ENCODE data around the gene MUC3A. TPM values are rescaled to one million over a fixed set of nuclear protein-coding genes. Genes with fewer than 3 reads are reported as not detected.
"Not testable (repeated sequence)": the region's sequence is repeated elsewhere in the genome, so short reads cannot be mapped to it uniquely, and the experiment has no call there.

The MUC3A gene
- total RNA-seq, 2 experiments from 2014 or later: not detected

- H3K27ac Mint-ChIP-seq; CTCF ChIA-PET; H3K4me3 Mint-ChIP-seq; H3K36me3 Mint-ChIP-seq (ENCODE audit: low read depth); H3K4me1 Mint-ChIP-seq (ENCODE audit: low read depth); ATAC-seq; H3K9me3 Mint-ChIP-seq (ENCODE audit: insufficient read depth); DNase-seq; POLR2A ChIA-PET: not testable (repeated sequence)
- peaks cover 12% of the 10 kb centered on the region for H3K27me3 Mint-ChIP-seq (ENCODE audit: low read depth)
Measured at GRCh38 chr7:100923616-100924015, 25.7 kb upstream of the MUC3A start.

GRCh38 chr7:100929808-100930174 is 19.5 kb upstream of the MUC3A start:
- Mint-ChIP-seq H3K27me3 (ENCODE audit: low read depth) (peaks cover 3% of the 10 kb centered on the region), H3K9me3 (ENCODE audit: insufficient read depth) (no peaks in the 10 kb centered on the region)
- no peak for ATAC-seq

GRCh38 chr7:100933734-100934133 is 15.6 kb upstream of the MUC3A start:
- Mint-ChIP-seq H3K4me3 (no peak overlapping the region), H3K27me3 (ENCODE audit: low read depth) (peaks cover 6% of the 10 kb centered on the region), H3K9me3 (ENCODE audit: insufficient read depth) (no peaks in the 10 kb centered on the region), H3K36me3 (ENCODE audit: low read depth) (no peaks in the 10 kb centered on the region), H3K27ac (no peak overlapping the region), H3K4me1 (ENCODE audit: low read depth) (no peaks in the 10 kb centered on the region)
- ATAC-seq: no peak
- POLR2A ChIA-PET: no interaction called here
- no peak for DNase-seq
- CTCF ChIA-PET: no interaction called here

More at GRCh38 chr7:100929808-100930174, 19.5 kb upstream of the MUC3A start:
- no peak overlapping the region for H3K4me3 Mint-ChIP-seq
- ChIA-PET CTCF (no interaction called here), POLR2A (no interaction called here)
- no peak for DNase-seq
- no peaks in the 10 kb centered on the region for H3K36me3 Mint-ChIP-seq (ENCODE audit: low read depth)
- H3K27ac Mint-ChIP-seq: no peak overlapping the region
- no peaks in the 10 kb centered on the region for H3K4me1 Mint-ChIP-seq (ENCODE audit: low read depth)

GRCh38 chr7:100935381-100935780 is 14.0 kb upstream of the MUC3A start:
- H3K9me3 Mint-ChIP-seq (ENCODE audit: insufficient read depth); H3K27ac Mint-ChIP-seq; CTCF ChIA-PET; ATAC-seq; H3K4me1 Mint-ChIP-seq (ENCODE audit: low read depth); H3K4me3 Mint-ChIP-seq; DNase-seq; H3K36me3 Mint-ChIP-seq (ENCODE audit: low read depth); POLR2A ChIA-PET; H3K27me3 Mint-ChIP-seq (ENCODE audit: low read depth): not testable (repeated sequence)

- POLR2A ChIA-PET, CTCF ChIA-PET, H3K4me3 Mint-ChIP-seq: not testable (repeated sequence)
Measured at GRCh38 chr7:100936167-100936566, 13.2 kb upstream of the MUC3A start.

GRCh38 chr7:100942045-100942774 is 7.1 kb upstream of the MUC3A start:
- Mint-ChIP-seq H3K4me3 (no peak overlapping the region), H3K27ac (no peak overlapping the region), H3K27me3 (ENCODE audit: low read depth) (peaks cover 2% of the 10 kb centered on the region), H3K36me3 (ENCODE audit: low read depth) (no peaks in the 10 kb centered on the region), H3K4me1 (ENCODE audit: low read depth) (no peaks in the 10 kb centered on the region), H3K9me3 (ENCODE audit: insufficient read depth) (no peaks in the 10 kb centered on the region)
- POLR2A ChIA-PET: interaction anchor here (0.6 kb wide), 1 partner anchor 204 kb away, joined by 3 read pairs; no protein-coding TSS in a partner anchor
- CTCF ChIA-PET: no interaction called here
- ATAC-seq (no peak), DNase-seq (no peak)

More at GRCh38 chr7:100936167-100936566, 13.2 kb upstream of the MUC3A start:
- not testable (repeated sequence) for H3K36me3 Mint-ChIP-seq (ENCODE audit: low read depth); H3K4me1 Mint-ChIP-seq (ENCODE audit: low read depth); H3K27me3 Mint-ChIP-seq (ENCODE audit: low read depth); DNase-seq; H3K9me3 Mint-ChIP-seq (ENCODE audit: insufficient read depth); ATAC-seq; H3K27ac Mint-ChIP-seq

- H3K4me1 Mint-ChIP-seq (ENCODE audit: low read depth): no peaks in the 10 kb centered on the region
- DNase-seq (no peak), ATAC-seq (no peak)
- ChIA-PET CTCF (no interaction called here), POLR2A (no interaction called here)
- no peaks in the 10 kb centered on the region for H3K36me3 Mint-ChIP-seq (ENCODE audit: low read depth)
- H3K4me3 Mint-ChIP-seq: no peak overlapping the region
- H3K27ac Mint-ChIP-seq: no peak overlapping the region
- H3K9me3 Mint-ChIP-seq (ENCODE audit: insufficient read depth): no peaks in the 10 kb centered on the region
- H3K27me3 Mint-ChIP-seq (ENCODE audit: low read depth): peaks cover 2% of the 10 kb centered on the region
Measured at GRCh38 chr7:100943693-100944092, 5.6 kb upstream of the MUC3A start.

GRCh38 chr7:100944138-100944537 is 5.2 kb upstream of the MUC3A start:
- H3K4me1 Mint-ChIP-seq (ENCODE audit: low read depth): no peaks in the 10 kb centered on the region
- no peak overlapping the region for H3K27ac Mint-ChIP-seq
- no peaks in the 10 kb centered on the region for H3K9me3 Mint-ChIP-seq (ENCODE audit: insufficient read depth)
- H3K27me3 Mint-ChIP-seq (ENCODE audit: low read depth): peaks cover 2% of the 10 kb centered on the region
- ChIA-PET POLR2A (no interaction called here), CTCF (no interaction called here)
- H3K36me3 Mint-ChIP-seq (ENCODE audit: low read depth): no peaks in the 10 kb centered on the region
- ATAC-seq: no peak
- H3K4me3 Mint-ChIP-seq: no peak overlapping the region
- no peak for DNase-seq

- peaks cover 12% of the 10 kb centered on the region for H3K27me3 Mint-ChIP-seq (ENCODE audit: low read depth)
- ATAC-seq: no peak
- DNase-seq: no peak
- no peaks in the 10 kb centered on the region for H3K4me1 Mint-ChIP-seq (ENCODE audit: low read depth)
- H3K9me3 Mint-ChIP-seq (ENCODE audit: insufficient read depth): no peaks in the 10 kb centered on the region
- H3K4me3 Mint-ChIP-seq: no peak overlapping the region
- H3K27ac Mint-ChIP-seq: no peak overlapping the region
- CTCF ChIA-PET: no interaction called here
- no peaks in the 10 kb centered on the region for H3K36me3 Mint-ChIP-seq (ENCODE audit: low read depth)
- POLR2A ChIA-PET: no interaction called here
Measured at GRCh38 chr7:100946111-100946510, 3.2 kb upstream of the MUC3A start.

- ChIA-PET CTCF (no interaction called here), POLR2A (no interaction called here)
- H3K27ac Mint-ChIP-seq: no peak overlapping the region
- no peak for DNase-seq
- H3K4me1 Mint-ChIP-seq (ENCODE audit: low read depth): no peaks in the 10 kb centered on the region
- ATAC-seq: no peak
- H3K9me3 Mint-ChIP-seq (ENCODE audit: insufficient read depth): no peaks in the 10 kb centered on the region
- H3K27me3 Mint-ChIP-seq (ENCODE audit: low read depth): peaks cover 12% of the 10 kb centered on the region
- H3K36me3 Mint-ChIP-seq (ENCODE audit: low read depth): no peaks in the 10 kb centered on the region
- H3K4me3 Mint-ChIP-seq: no peak overlapping the region
Measured at GRCh38 chr7:100946766-100947365, 2.5 kb upstream of the MUC3A start.

GRCh38 chr7:100947792-100948191 is 1.5 kb upstream of the MUC3A start:
- ATAC-seq (no peak), DNase-seq (no peak)
- Mint-ChIP-seq H3K9me3 (ENCODE audit: insufficient read depth) (no peaks in the 10 kb centered on the region), H3K27ac (no peak overlapping the region), H3K36me3 (ENCODE audit: low read depth) (no peaks in the 10 kb centered on the region), H3K4me3 (no peak overlapping the region), H3K27me3 (ENCODE audit: low read depth) (peaks cover 12% of the 10 kb centered on the region), H3K4me1 (ENCODE audit: low read depth) (no peaks in the 10 kb centered on the region)
- POLR2A ChIA-PET: no interaction called here
- CTCF ChIA-PET: no interaction called here

GRCh38 chr7:100949933-100950443 is 654 bp downstream of the MUC3A start:
- H3K4me3 Mint-ChIP-seq: no peak overlapping the region
- DNase-seq (no peak), ATAC-seq (no peak)
- no peaks in the 10 kb centered on the region for H3K4me1 Mint-ChIP-seq (ENCODE audit: low read depth)
- H3K27me3 Mint-ChIP-seq (ENCODE audit: low read depth): peaks cover 9% of the 10 kb centered on the region
- POLR2A ChIA-PET: no interaction called here
- CTCF ChIA-PET: no interaction called here
- no peaks in the 10 kb centered on the region for H3K9me3 Mint-ChIP-seq (ENCODE audit: insufficient read depth)
- no peak overlapping the region for H3K27ac Mint-ChIP-seq
- no peaks in the 10 kb centered on the region for H3K36me3 Mint-ChIP-seq (ENCODE audit: low read depth)

GRCh38 chr7:100951172-100951571 is 1.8 kb downstream of the MUC3A start:
- ATAC-seq: no peak
- Mint-ChIP-seq H3K27me3 (ENCODE audit: low read depth) (peaks cover 9% of the 10 kb centered on the region), H3K36me3 (ENCODE audit: low read depth) (no peaks in the 10 kb centered on the region), H3K9me3 (ENCODE audit: insufficient read depth) (no peaks in the 10 kb centered on the region), H3K4me3 (no peak overlapping the region), H3K4me1 (ENCODE audit: low read depth) (no peaks in the 10 kb centered on the region), H3K27ac (no peak overlapping the region)
- DNase-seq: no peak
- POLR2A ChIA-PET: no interaction called here
- CTCF ChIA-PET: no interaction called here

Data from activated CD8-positive, alpha-beta T cell treated with anti-CD3 and anti-CD28 coated beads, Interleukin-2, amount 10 ng/mL, durations not matched to agents 7 days and 5 days (primary cell).